Prostate gland (tissue), 2 donors: ENCODE data around the gene SGK2. TPM values are rescaled to one million over a fixed set of nuclear protein-coding genes. Genes with fewer than 3 reads are reported as not detected.
A peak's percentile ranks its signal among the peaks of the same experiment; 100 is the strongest.

Experiments
- DNase-seq: peaks from one replicate; pipeline ENCODE4 v3.0.0-alpha.2; 2019; ENCODE audit warnings: low spot score
- H3K27ac ChIP-seq, 2 donors: fragments of 200-600 bp; sonication (generic); 2 replicates each; pipeline ENCODE4 v1.5.1; 2017 to 2019
- H3K27me3 ChIP-seq: fragments of 200-600 bp; sonication (generic); replicated peaks from 2 replicates; pipeline ENCODE4 v1.5.1; 2019; ENCODE audit not compliant: insufficient read depth
- H3K36me3 ChIP-seq, 2 donors: fragments of 200-600 bp; sonication (generic); 1 replicate in 1 of 2; 2 replicates in 1 of 2; pipeline versions ENCODE4 v1.5.1 to v1.8.1; 2017 to 2019
- H3K4me1 ChIP-seq: fragments of 200-600 bp; sonication (generic); replicated peaks from 2 replicates; pipeline ENCODE4 v1.5.1; 2019
- H3K4me3 ChIP-seq, 2 donors: fragments of 200-600 bp; sonication (generic); 2 replicates each; pipeline ENCODE4 v1.5.1; 2017 to 2019
- H3K9me3 ChIP-seq: fragments of 200-600 bp; sonication (generic); 2 replicates; pipeline ENCODE4 v1.5.1; 2017
- POLR2A ChIP-seq: fragments of 450-650 bp; IDR thresholded peaks from one replicate; pipeline ENCODE4 v1.6.1; 2016; ENCODE audit warnings: antibody characterized with exemption, mild to moderate bottlenecking
- POLR2AphosphoS5 ChIP-seq: sonication (generic); formaldehyde crosslinking; IDR thresholded peaks from one replicate; pipeline ENCODE4 v1.6.1; 2017; ENCODE audit warnings: antibody characterized with exemption
- WGBS: methylation state at CpG from one replicate; pipeline ENCODE4 v1.1.5; 2018; 5-methylcytosine and 5-hydroxymethylcytosine counted together
- intact Hi-C: fragments of 100-400 bp; cut with DNase I; formaldehyde crosslinking; loops from one replicate; pipeline ENCODE4 v1.14.2; 2022
- total RNA-seq, 2 donors: library from RNA; depleted of rRNA; stranded (reverse); fragments of >200 nt; gene quantifications; one replicate each; pipeline ENCODE4 v1.1.0, GENCODE V29; 2016
- TF ChIP-seq, protein P1 (sequence below), 4 experiments: fragments of 200-600 bp in 2 of 4; fragments of 450-650 bp in 2 of 4; sonication (generic) in 2 of 4; IDR thresholded peaks; 1 replicate in 3 of 4; 2 replicates in 1 of 4; pipeline ENCODE4 v1.5.1; 2016 to 2019; ENCODE audit warnings: antibody characterized with exemption in 4 of 4, mild to moderate bottlenecking in 2 of 4, moderate library complexity in 2 of 4

Gene SGK2
- total RNA-seq, result 1 to 10 TPM in 1 of 2 donors, under 1 TPM in 1; 0.68 to 4.5 TPM

- H3K27me3 ChIP-seq, result no peaks in the 10 kb centered on the region
- 69% methylated on average over 12 of the region's 12 CpGs for WGBS
- H3K36me3 ChIP-seq, result no peaks in the 10 kb centered on the region
- intact Hi-C loops, result no loop called here
- DNase-seq, result no peak
- no peaks in the 10 kb centered on the region for H3K9me3 ChIP-seq
- TF ChIP-seq, protein P1, sequence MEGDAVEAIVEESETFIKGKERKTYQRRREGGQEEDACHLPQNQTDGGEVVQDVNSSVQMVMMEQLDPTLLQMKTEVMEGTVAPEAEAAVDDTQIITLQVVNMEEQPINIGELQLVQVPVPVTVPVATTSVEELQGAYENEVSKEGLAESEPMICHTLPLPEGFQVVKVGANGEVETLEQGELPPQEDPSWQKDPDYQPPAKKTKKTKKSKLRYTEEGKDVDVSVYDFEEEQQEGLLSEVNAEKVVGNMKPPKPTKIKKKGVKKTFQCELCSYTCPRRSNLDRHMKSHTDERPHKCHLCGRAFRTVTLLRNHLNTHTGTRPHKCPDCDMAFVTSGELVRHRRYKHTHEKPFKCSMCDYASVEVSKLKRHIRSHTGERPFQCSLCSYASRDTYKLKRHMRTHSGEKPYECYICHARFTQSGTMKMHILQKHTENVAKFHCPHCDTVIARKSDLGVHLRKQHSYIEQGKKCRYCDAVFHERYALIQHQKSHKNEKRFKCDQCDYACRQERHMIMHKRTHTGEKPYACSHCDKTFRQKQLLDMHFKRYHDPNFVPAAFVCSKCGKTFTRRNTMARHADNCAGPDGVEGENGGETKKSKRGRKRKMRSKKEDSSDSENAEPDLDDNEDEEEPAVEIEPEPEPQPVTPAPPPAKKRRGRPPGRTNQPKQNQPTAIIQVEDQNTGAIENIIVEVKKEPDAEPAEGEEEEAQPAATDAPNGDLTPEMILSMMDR (IDR thresholded peaks at IDR 0.05), result no peak
- TF ChIP-seq POLR2AphosphoS5 (no peak), POLR2A (no peak)
- H3K4me1 ChIP-seq, result no peaks in the 10 kb centered on the region
- H3K4me3 ChIP-seq, result no peak within 1 kb of the TSS
- H3K27ac ChIP-seq, result no peak within 1 kb of the TSS
These were observed at the start of gene SGK2 for GRCh38 chr20:43558412-43559146. Gene SGK2, plus strand, starts transcription at chr20:43559027. Its CDS starts 7,469 bp downstream, at chr20:43566496.

DNA sequence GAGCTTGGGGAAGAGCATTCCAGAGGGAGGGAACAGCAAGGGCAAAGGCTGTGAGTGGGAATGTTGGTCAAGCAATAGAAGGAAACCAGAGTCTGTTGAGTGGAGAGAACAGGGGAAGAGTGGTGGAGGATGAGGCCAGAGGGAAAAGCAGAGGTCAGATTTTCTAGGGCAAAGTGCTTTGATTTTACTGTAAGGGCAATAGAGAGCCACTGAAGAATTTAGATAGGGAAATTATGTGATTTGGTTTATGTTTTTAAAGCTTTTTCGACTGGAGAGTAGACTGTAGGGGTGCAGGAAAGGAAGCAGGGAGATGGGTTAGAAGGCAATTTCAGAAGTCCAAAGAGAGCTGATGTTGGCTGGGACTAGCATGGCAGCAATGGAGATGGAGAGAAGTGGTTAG is 46.9 kb upstream of the SGK2 start:
- intact Hi-C loops, result no loop called here

DNA sequence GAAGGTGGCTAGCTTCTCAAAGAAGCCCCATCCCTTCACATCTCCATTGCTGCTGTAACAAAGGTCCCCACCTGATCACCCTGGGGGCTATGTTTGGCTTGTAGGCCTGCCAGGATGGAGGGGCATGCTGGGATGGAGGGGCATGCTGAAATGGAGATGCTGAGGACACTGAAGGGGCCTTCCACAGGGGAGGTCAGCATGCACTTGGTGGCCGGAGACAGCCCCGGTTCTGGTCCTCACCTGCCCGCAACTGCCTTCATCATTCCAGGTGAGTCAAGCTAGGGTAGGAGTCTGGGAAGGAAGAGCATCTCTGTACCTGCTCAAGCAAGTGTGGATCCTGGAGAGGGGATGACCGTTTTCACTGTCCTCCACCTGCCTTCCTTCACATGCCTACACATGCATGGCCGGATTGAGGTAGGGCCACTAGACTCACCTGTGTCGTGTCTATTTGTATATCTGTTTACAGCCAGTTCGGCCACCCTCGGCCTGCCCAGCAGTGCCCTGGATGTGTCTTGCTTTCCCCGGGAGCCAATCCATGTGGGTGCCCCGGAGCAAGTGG is 45.4 kb upstream of the SGK2 start:
- no peak for DNase-seq
- TF ChIP-seq POLR2AphosphoS5, result no peak
- no peak for TF ChIP-seq POLR2A
- TF ChIP-seq, protein P1 (IDR thresholded peaks at IDR 0.05), result no peak
- WGBS, result 38% methylated on average over 10 of the region's 10 CpGs
- H3K36me3 ChIP-seq, result no peaks in the 10 kb centered on the region
- no peaks in the 10 kb centered on the region for H3K27me3 ChIP-seq
- no peaks in the 10 kb centered on the region for H3K4me1 ChIP-seq
- intact Hi-C loops, result no loop called here
- peak overlapping the region; percentile 7 to 35 for H3K27ac ChIP-seq
- no peaks in the 10 kb centered on the region for H3K9me3 ChIP-seq
- peak overlapping the region; percentile 46 to 48 for H3K4me3 ChIP-seq

More for the DNA sequence above, 46.9 kb upstream of the SGK2 start:
- Histone ChIP-seq H3K27ac (no peak overlapping the region), H3K4me1 (peaks cover 3% of the 10 kb centered on the region), H3K36me3 (no peaks in the 10 kb centered on the region), H3K9me3 (no peaks in the 10 kb centered on the region), H3K27me3 (no peaks in the 10 kb centered on the region), H3K4me3 (no peak overlapping the region)
- 89% methylated on average over 1 of the region's 1 CpG for WGBS
- DNase-seq, result no peak
- no peak for TF ChIP-seq POLR2AphosphoS5
- TF ChIP-seq POLR2A, result no peak
- TF ChIP-seq, protein P1 (IDR thresholded peaks at IDR 0.05), result no peak

DNA sequence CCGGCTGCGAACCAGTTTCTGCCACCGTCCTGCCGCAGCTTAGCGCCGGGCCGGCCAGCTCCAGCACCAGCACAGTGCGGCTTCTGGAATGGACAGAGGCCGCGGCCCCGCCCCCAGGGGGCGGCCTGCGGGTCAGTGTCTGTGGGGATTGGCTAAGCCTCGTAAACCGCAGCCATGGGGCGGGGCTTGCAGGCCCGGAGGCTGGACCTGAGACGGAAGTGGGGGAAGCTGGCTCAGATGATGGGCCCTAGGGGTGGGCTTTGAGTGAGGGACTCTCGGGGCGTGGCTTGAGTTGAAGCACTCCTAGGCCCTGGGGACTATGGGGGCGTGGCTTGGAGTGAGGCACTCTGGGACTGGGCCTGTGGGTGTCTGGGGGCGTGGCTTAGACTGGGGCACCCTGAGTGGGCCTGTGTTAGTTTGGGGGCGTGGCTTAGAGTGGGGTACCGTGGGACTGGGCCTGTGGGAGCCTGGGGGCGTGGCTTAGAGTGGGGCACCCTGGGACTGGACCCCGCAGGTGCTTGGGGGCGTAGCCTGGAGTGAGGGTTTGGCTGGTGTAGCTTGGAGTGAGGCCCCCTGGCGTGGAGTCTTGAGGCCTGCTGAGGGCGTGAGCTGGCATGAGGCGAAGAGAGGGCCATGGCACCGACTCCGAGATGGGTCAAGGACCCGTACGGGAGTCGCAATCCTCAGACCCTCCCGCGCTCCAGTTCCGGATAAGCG is 44.7 kb upstream of the SGK2 start:
- DNase-seq, result peak; percentile 97
- TF ChIP-seq, protein P1 (IDR thresholded peaks at IDR 0.05), result peak in 2 of 4 experiments; percentile 27 to 38
- peak; percentile 65 for TF ChIP-seq POLR2A
- peak; percentile 63 for TF ChIP-seq POLR2AphosphoS5
- Histone ChIP-seq H3K4me1 (no peaks in the 10 kb centered on the region), H3K27me3 (no peaks in the 10 kb centered on the region), H3K4me3 (peak overlapping the region; percentile 46 to 48), H3K27ac (peak overlapping the region; percentile 57 to 74), H3K9me3 (no peaks in the 10 kb centered on the region), H3K36me3 (no peaks in the 10 kb centered on the region)
- intact Hi-C loops, result no loop called here
- WGBS, result 53% methylated on average over 39 of the region's 39 CpGs
